ENCODE data around the gene NMUR1.

NMUR1 gene

GRCh38 chr2:231533086-231533776 lies 3.0 kb upstream of the NMUR1 start:
- no peak overlapping the region for H3K9ac ChIP-seq (ENCODE audit: low read depth, low read length)
- no peaks in the 10 kb centered on the region for H3K9me3 ChIP-seq (ENCODE audit: insufficient read depth, low read depth, low read length)
- no peak overlapping the region for H3K4me3 ChIP-seq (ENCODE audit: low read length)
- H3K27ac ChIP-seq (ENCODE audit: low read depth, low read length): no peak overlapping the region
- 88% methylated on average over 8 of the region's 8 CpGs for WGBS
- H3K36me3 ChIP-seq (ENCODE audit: insufficient read depth, low read length): no peaks in the 10 kb centered on the region
- 0 out of 2 replicates have a peak, but pooled peaks cover 3% of the 10 kb centered on the region for H3K4me1 ChIP-seq (ENCODE audit: insufficient read depth, low read length)
- peaks cover 25% of the 10 kb centered on the region for H3K27me3 ChIP-seq (ENCODE audit: insufficient read depth, low read length)

GRCh38 chr2:231532756-231533035 lies 2.5 kb upstream of the NMUR1 start:
- Histone ChIP-seq H3K9me3 (ENCODE audit: insufficient read depth, low read depth, low read length) (no peaks in the 10 kb centered on the region), H3K9ac (ENCODE audit: low read depth, low read length) (no peak overlapping the region), H3K4me3 (ENCODE audit: low read length) (no peak overlapping the region), H3K27me3 (ENCODE audit: insufficient read depth, low read length) (peaks cover 25% of the 10 kb centered on the region), H3K4me1 (ENCODE audit: insufficient read depth, low read length) (0 out of 2 replicates have a peak, but pooled peaks cover 3% of the 10 kb centered on the region), H3K36me3 (ENCODE audit: insufficient read depth, low read length) (no peaks in the 10 kb centered on the region), H3K27ac (ENCODE audit: low read depth, low read length) (no peak overlapping the region)
- 88% methylated on average over 4 of the region's 4 CpGs for WGBS

GRCh38 chr2:231531883-231532755 lies 1.9 kb upstream of the NMUR1 start:
- Histone ChIP-seq H3K36me3 (ENCODE audit: insufficient read depth, low read length) (no peaks in the 10 kb centered on the region), H3K9ac (ENCODE audit: low read depth, low read length) (no peak overlapping the region), H3K4me3 (ENCODE audit: low read length) (no peak overlapping the region), H3K4me1 (ENCODE audit: insufficient read depth, low read length) (0 out of 2 replicates have a peak, but pooled peaks cover 3% of the 10 kb centered on the region), H3K9me3 (ENCODE audit: insufficient read depth, low read depth, low read length) (no peaks in the 10 kb centered on the region), H3K27me3 (ENCODE audit: insufficient read depth, low read length) (peaks cover 25% of the 10 kb centered on the region), H3K27ac (ENCODE audit: low read depth, low read length) (no peak overlapping the region)
- 85% methylated on average over 16 of the region's 16 CpGs for WGBS

GRCh38 chr2:231531466-231531865 lies 1.2 kb upstream of the NMUR1 start:
- no peak overlapping the region for H3K27ac ChIP-seq (ENCODE audit: low read depth, low read length)
- H3K36me3 ChIP-seq (ENCODE audit: insufficient read depth, low read length): no peaks in the 10 kb centered on the region
- no peak overlapping the region for H3K4me3 ChIP-seq (ENCODE audit: low read length)
- no peak overlapping the region for H3K9ac ChIP-seq (ENCODE audit: low read depth, low read length)
- 88% methylated on average over 6 of the region's 6 CpGs for WGBS
- no peaks in the 10 kb centered on the region for H3K9me3 ChIP-seq (ENCODE audit: insufficient read depth, low read depth, low read length)
- peaks cover 25% of the 10 kb centered on the region for H3K27me3 ChIP-seq (ENCODE audit: insufficient read depth, low read length)
- 0 out of 2 replicates have a peak, but pooled peaks cover 3% of the 10 kb centered on the region for H3K4me1 ChIP-seq (ENCODE audit: insufficient read depth, low read length)

- H3K27me3 ChIP-seq (ENCODE audit: insufficient read depth, low read length): peaks cover 25% of the 10 kb centered on the region
These were observed 1.6 kb downstream of the NMUR1 start for GRCh38 chr2:231528636-231529030.

GRCh38 chr2:231527955-231528635 lies 2.1 kb downstream of the NMUR1 start:
- Histone ChIP-seq H3K27ac (ENCODE audit: low read depth, low read length) (no peak overlapping the region), H3K9me3 (ENCODE audit: insufficient read depth, low read depth, low read length) (no peaks in the 10 kb centered on the region), H3K36me3 (ENCODE audit: insufficient read depth, low read length) (no peaks in the 10 kb centered on the region), H3K9ac (ENCODE audit: low read depth, low read length) (no peak overlapping the region), H3K4me3 (ENCODE audit: low read length) (no peak overlapping the region), H3K4me1 (ENCODE audit: insufficient read depth, low read length) (0 out of 2 replicates have a peak, but pooled peaks cover 3% of the 10 kb centered on the region), H3K27me3 (ENCODE audit: insufficient read depth, low read length) (peaks cover 25% of the 10 kb centered on the region)
- 95% methylated on average over 30 of the region's 30 CpGs for WGBS

More at GRCh38 chr2:231528636-231529030, 1.6 kb downstream of the NMUR1 start:
- no peak overlapping the region for H3K4me3 ChIP-seq (ENCODE audit: low read length)
- WGBS: 93% methylated on average over 9 of the region's 9 CpGs
- 0 out of 2 replicates have a peak, but pooled peaks cover 3% of the 10 kb centered on the region for H3K4me1 ChIP-seq (ENCODE audit: insufficient read depth, low read length)
- H3K9me3 ChIP-seq (ENCODE audit: insufficient read depth, low read depth, low read length): no peaks in the 10 kb centered on the region
- H3K27ac ChIP-seq (ENCODE audit: low read depth, low read length): no peak overlapping the region
- H3K9ac ChIP-seq (ENCODE audit: low read depth, low read length): no peak overlapping the region
- H3K36me3 ChIP-seq (ENCODE audit: insufficient read depth, low read length): no peaks in the 10 kb centered on the region

GRCh38 chr2:231527091-231527395 lies 3.2 kb downstream of the NMUR1 start:
- Histone ChIP-seq H3K9me3 (ENCODE audit: insufficient read depth, low read depth, low read length) (no peaks in the 10 kb centered on the region), H3K4me1 (ENCODE audit: insufficient read depth, low read length) (0 out of 2 replicates have a peak, but pooled peaks cover 1% of the 10 kb centered on the region), H3K9ac (ENCODE audit: low read depth, low read length) (no peak overlapping the region), H3K27me3 (ENCODE audit: insufficient read depth, low read length) (peaks cover 25% of the 10 kb centered on the region), H3K36me3 (ENCODE audit: insufficient read depth, low read length) (no peaks in the 10 kb centered on the region), H3K4me3 (ENCODE audit: low read length) (no peak overlapping the region), H3K27ac (ENCODE audit: low read depth, low read length) (no peak overlapping the region)
- WGBS: 85% methylated on average over 7 of the region's 7 CpGs

- Histone ChIP-seq H3K27me3 (ENCODE audit: insufficient read depth, low read length) (peaks cover 25% of the 10 kb centered on the region), H3K4me1 (ENCODE audit: insufficient read depth, low read length) (no peaks in the 10 kb centered on the region), H3K9ac (ENCODE audit: low read depth, low read length) (no peak overlapping the region), H3K9me3 (ENCODE audit: insufficient read depth, low read depth, low read length) (no peaks in the 10 kb centered on the region), H3K4me3 (ENCODE audit: low read length) (no peak overlapping the region), H3K36me3 (ENCODE audit: insufficient read depth, low read length) (no peaks in the 10 kb centered on the region), H3K27ac (ENCODE audit: low read depth, low read length) (no peak overlapping the region)
- 90% methylated on average over 16 of the region's 16 CpGs for WGBS
These were observed 3.7 kb downstream of the NMUR1 start for GRCh38 chr2:231526341-231527090.

GRCh38 chr2:231525248-231526163 lies 4.7 kb downstream of the NMUR1 start:
- H3K9me3 ChIP-seq (ENCODE audit: insufficient read depth, low read depth, low read length): no peaks in the 10 kb centered on the region
- H3K27ac ChIP-seq (ENCODE audit: low read depth, low read length): no peak overlapping the region
- no peak overlapping the region for H3K4me3 ChIP-seq (ENCODE audit: low read length)
- H3K4me1 ChIP-seq (ENCODE audit: insufficient read depth, low read length): no peaks in the 10 kb centered on the region
- H3K9ac ChIP-seq (ENCODE audit: low read depth, low read length): no peak overlapping the region
- 97% methylated on average over 24 of the region's 24 CpGs for WGBS
- H3K27me3 ChIP-seq (ENCODE audit: insufficient read depth, low read length): peaks cover 19% of the 10 kb centered on the region
- no peaks in the 10 kb centered on the region for H3K36me3 ChIP-seq (ENCODE audit: insufficient read depth, low read length)
